ENCODE data around the gene PDE6D. TPM values are rescaled to one million over a fixed set of nuclear protein-coding genes. Genes with fewer than 3 reads are reported as not detected.

PDE6D gene
- total and polyA plus RNA-seq, 2 of the 13 experiments (the other 11 are each of a cell fraction or from before 2014, with no cell fraction given) = 14.1 to 23.2 TPM

DNA sequence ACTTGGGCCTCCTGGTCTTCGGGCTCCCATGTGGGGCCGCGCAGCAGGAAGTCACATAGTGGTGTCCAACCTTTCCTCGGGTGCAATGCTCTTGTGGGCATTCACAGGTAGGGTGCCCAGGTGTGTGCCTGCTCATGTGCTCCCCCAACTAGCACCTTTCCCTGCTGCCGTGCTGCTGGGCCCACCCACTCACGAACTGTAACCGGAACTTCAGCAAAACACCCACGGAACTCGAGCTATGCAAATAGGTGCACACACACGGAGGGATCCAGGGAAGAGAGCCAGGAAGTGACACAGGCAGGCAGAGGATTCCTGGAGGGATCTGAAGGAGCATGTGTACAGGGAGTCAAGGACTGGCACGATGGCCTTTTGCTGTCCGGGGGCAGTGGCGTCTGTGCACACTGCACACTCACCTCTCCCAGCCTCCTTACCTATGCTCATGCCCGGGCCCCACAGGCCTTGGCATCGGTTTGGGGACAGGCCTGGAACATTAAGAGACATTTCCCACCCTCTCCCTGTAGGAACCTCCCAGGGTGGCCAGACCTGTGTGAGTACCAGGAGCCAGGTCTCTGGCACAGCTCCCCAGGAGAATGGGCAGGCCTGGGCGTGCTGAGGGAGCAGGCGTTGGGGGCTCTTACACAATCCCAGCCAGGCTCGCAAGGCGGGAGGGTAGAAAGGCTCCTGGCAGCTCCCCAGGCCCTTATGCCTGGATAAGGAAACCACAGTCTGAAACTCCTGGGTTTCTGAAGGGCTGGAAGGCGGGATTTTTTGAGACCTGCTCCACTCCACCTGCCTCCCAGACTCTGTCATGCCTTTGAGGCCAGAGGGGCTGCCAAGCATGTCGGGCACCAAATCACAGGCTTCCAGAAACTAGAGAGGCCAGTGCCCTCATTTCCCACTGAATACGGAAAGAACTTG is 79.4 kb downstream of the PDE6D start (continued):
- TF ChIP-seq YEATS2 (CRISPR knock-in tag; IDR thresholded peaks at IDR 0.05; ENCODE audit: borderline replicate concordance) = peak; percentile 74
- peak; percentile 66; the same call in 1 of the 2 replicates for TF ChIP-seq ZNF564 (CRISPR knock-in tag; IDR thresholded peaks at IDR 0.05)
- peak; percentile 26; the same call in 1 of the 2 replicates for TF ChIP-seq ZNF234 (CRISPR knock-in tag; conservative IDR thresholded peaks at IDR 0.05)
- no peak for TF ChIP-seq ZBTB8A (CRISPR knock-in tag; IDR thresholded peaks at IDR 0.05; ENCODE audit: borderline replicate concordance, low read depth)
- TF ChIP-seq, protein P1, sequence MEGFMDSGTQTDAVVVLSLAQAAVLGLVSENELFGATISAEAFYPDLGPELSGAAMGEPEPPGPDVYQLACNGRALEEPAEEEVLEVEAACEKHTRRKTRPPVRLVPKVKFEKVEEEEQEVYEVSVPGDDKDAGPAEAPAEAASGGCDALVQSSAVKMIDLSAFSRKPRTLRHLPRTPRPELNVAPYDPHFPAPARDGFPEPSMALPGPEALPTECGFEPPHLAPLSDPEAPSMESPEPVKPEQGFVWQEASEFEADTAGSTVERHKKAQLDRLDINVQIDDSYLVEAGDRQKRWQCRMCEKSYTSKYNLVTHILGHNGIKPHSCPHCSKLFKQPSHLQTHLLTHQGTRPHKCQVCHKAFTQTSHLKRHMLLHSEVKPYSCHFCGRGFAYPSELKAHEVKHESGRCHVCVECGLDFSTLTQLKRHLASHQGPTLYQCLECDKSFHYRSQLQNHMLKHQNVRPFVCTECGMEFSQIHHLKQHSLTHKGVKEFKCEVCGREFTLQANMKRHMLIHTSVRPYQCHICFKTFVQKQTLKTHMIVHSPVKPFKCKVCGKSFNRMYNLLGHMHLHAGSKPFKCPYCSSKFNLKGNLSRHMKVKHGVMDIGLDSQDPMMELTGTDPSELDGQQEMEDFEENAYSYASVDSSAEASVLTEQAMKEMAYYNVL (CRISPR knock-in tag; IDR thresholded peaks at IDR 0.05; ENCODE audit: borderline replicate concordance) = no peak
- TF ChIP-seq SRSF1 (optimal IDR thresholded peaks at IDR 0.05; ENCODE audit: low read depth, low read length) = peak; percentile 52
- TF ChIP-seq SATB2 (CRISPR knock-in tag; IDR thresholded peaks at IDR 0.05) = no peak
- TF ChIP-seq SRSF4 (IDR thresholded peaks at IDR 0.05; ENCODE audit: low read depth, low read length, poor library complexity, severe bottlenecking) = no peak
- no peak for TF ChIP-seq NFKBIZ (CRISPR knock-in tag; IDR thresholded peaks at IDR 0.05)
- no peak for TF ChIP-seq GABPA (IDR thresholded peaks at IDR 0.05; ENCODE audit: low read depth, low read length)
- TF ChIP-seq GABPA (CRISPR knock-in tag; IDR thresholded peaks at IDR 0.05; ENCODE audit: low read depth) = peak; percentile 93
- TF ChIP-seq IKZF1 (IDR thresholded peaks at IDR 0.05) = no peak
- TF ChIP-seq, protein P2, sequence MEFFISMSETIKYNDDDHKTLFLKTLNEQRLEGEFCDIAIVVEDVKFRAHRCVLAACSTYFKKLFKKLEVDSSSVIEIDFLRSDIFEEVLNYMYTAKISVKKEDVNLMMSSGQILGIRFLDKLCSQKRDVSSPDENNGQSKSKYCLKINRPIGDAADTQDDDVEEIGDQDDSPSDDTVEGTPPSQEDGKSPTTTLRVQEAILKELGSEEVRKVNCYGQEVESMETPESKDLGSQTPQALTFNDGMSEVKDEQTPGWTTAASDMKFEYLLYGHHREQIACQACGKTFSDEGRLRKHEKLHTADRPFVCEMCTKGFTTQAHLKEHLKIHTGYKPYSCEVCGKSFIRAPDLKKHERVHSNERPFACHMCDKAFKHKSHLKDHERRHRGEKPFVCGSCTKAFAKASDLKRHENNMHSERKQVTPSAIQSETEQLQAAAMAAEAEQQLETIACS (CRISPR knock-in tag; IDR thresholded peaks at IDR 0.05) = 0 out of 2 replicates have a peak, but pooled peaks have one; percentile 23
- TF ChIP-seq CBX1 (IDR thresholded peaks at IDR 0.05; ENCODE audit: low read depth) = peak; percentile 27
- peak; percentile 59; the same call in 1 of the 2 replicates for TF ChIP-seq ZNF224 (CRISPR knock-in tag; IDR thresholded peaks at IDR 0.05)
- peak; percentile 52 for TF ChIP-seq SALL1 (CRISPR knock-in tag; IDR thresholded peaks at IDR 0.05)
- no peak for TF ChIP-seq ZNF644 (CRISPR knock-in tag; IDR thresholded peaks at IDR 0.05; ENCODE audit: low read depth)
- no peak for TF ChIP-seq ZFP1 (CRISPR knock-in tag; IDR thresholded peaks at IDR 0.05)
- TF ChIP-seq PHF20 (CRISPR knock-in tag; IDR thresholded peaks at IDR 0.05) = peak; percentile 70
- no peak for TF ChIP-seq TCF12 (IDR thresholded peaks at IDR 0.05)
- TF ChIP-seq TCF12 (CRISPR knock-in tag; IDR thresholded peaks at IDR 0.05) = no peak
- TF ChIP-seq ZEB1 (IDR thresholded peaks at IDR 0.05; ENCODE audit: insufficient replicate concordance, low read depth) = peak; percentile 36
- TF ChIP-seq SAFB2 (CRISPR knock-in tag; IDR thresholded peaks at IDR 0.05; ENCODE audit: borderline replicate concordance, low read depth) = peak; percentile 66; the same call in 1 of the 2 replicates
- TF ChIP-seq, protein P3, sequence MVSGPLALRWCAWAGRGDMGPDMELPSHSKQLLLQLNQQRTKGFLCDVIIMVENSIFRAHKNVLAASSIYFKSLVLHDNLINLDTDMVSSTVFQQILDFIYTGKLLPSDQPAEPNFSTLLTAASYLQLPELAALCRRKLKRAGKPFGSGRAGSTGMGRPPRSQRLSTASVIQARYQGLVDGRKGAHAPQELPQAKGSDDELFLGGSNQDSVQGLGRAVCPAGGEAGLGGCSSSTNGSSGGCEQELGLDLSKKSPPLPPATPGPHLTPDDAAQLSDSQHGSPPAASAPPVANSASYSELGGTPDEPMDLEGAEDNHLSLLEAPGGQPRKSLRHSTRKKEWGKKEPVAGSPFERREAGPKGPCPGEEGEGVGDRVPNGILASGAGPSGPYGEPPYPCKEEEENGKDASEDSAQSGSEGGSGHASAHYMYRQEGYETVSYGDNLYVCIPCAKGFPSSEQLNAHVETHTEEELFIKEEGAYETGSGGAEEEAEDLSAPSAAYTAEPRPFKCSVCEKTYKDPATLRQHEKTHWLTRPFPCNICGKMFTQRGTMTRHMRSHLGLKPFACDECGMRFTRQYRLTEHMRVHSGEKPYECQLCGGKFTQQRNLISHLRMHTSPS (CRISPR knock-in tag; IDR thresholded peaks at IDR 0.05; ENCODE audit: low read depth) = peak; percentile 84
- no peak for TF ChIP-seq CHCHD3 (CRISPR knock-in tag; IDR thresholded peaks at IDR 0.05)
- TF ChIP-seq ZZZ3 (CRISPR knock-in tag; IDR thresholded peaks at IDR 0.05; ENCODE audit: borderline replicate concordance) = no peak; the same call in 1 of the 2 replicates
- TF ChIP-seq CEBPG (CRISPR knock-in tag; IDR thresholded peaks at IDR 0.05) = peak; percentile 84
- peak; percentile 61; the same call in 1 of the 2 replicates for TF ChIP-seq ZNF891 (CRISPR knock-in tag; IDR thresholded peaks at IDR 0.05)
